ENCODE data around the gene KCNC3. TPM values are rescaled to one million over a fixed set of nuclear protein-coding genes. Genes with fewer than 3 reads are reported as not detected.

KCNC3 gene
- total and polyA plus RNA-seq, 2 experiments from 2014 or later: 1.3 to 3.4 TPM

DNA sequence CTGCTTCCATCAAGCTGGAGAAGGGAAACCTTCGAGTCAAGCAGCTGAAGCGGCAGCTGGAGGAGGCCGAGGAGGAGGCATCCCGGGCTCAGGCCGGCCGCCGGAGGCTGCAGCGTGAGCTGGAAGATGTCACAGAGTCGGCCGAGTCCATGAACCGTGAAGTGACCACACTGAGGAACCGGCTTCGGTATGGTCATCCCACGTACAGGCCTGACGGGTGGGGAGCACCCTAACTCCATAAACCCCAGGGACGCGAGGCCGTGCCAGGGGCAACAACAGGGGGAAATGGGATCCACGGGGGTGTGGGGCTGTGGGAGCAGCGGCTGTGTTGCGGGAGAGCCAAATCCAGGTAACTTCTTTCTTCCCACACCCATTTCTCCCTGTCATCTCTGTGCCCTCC, 20.2 kb downstream of the KCNC3 start (continued):
- TF ChIP-seq ZNF462 (CRISPR knock-in tag; IDR thresholded peaks at IDR 0.05) (no peak), EZH2 (IDR thresholded peaks at IDR 0.05; ENCODE audit: low read depth, unreplicated experiment) (no peak), NANOG (IDR thresholded peaks at IDR 0.05; ENCODE audit: borderline replicate concordance) (no peak)

- Mint-ChIP-seq H3K9me3 (peaks cover 99% of the 10 kb centered on the region), H3K36me3 (ENCODE audit: low read depth) (peaks cover 42% of the 10 kb centered on the region), H3K4me3 (no peak overlapping the region), H3K4me1 (no peaks in the 10 kb centered on the region), H3K27ac (no peak overlapping the region), H3K27me3 (ENCODE audit: insufficient read depth, low read depth, poor library complexity) (peaks cover 8% of the 10 kb centered on the region)
- Histone ChIP-seq H2AFZ (no peak overlapping the region), H3K4me3 (no peak overlapping the region), H3K4me1 (ENCODE audit: insufficient read depth) (no peaks in the 10 kb centered on the region), H3K9me2 (ENCODE audit: insufficient read depth) (no peaks in the 10 kb centered on the region), H3K4me2 (no peak overlapping the region), H3K79me2 (replicated peaks; ENCODE audit: insufficient read depth) (no peaks in the 10 kb centered on the region), H4K20me1 (replicated peaks; ENCODE audit: insufficient read depth) (no peaks in the 10 kb centered on the region; the same call in 1 of the 2 replicates), H3F3A (replicated peaks; ENCODE audit: low read depth) (0 out of 2 replicates have a peak, but pooled peaks cover 3% of the 10 kb centered on the region), H3K36me3 (ENCODE audit: insufficient read depth) (peaks cover 6% of the 10 kb centered on the region; the same call in 1 of the 2 replicates), H3K27ac (ENCODE audit: low read depth) (no peak overlapping the region), H3K27me3 (ENCODE audit: insufficient read depth) (peaks cover 17% of the 10 kb centered on the region; the same call in 1 of the 2 replicates)
- DNase-seq (ENCODE audit: low spot score) (no peak), ATAC-seq (no peak)
- TF ChIP-seq POLR2AphosphoS5 (IDR thresholded peaks at IDR 0.05; ENCODE audit: low read depth): no peak
- TF ChIP-seq ZNF331 (CRISPR knock-in tag; IDR thresholded peaks at IDR 0.05; ENCODE audit: low read depth): no peak
- no peak for TF ChIP-seq ETS1 (IDR thresholded peaks at IDR 0.05)
- TF ChIP-seq ZNF114 (CRISPR knock-in tag; IDR thresholded peaks at IDR 0.05): no peak
- TF ChIP-seq EZH2phosphoT487 (IDR thresholded peaks at IDR 0.05; ENCODE audit: unreplicated experiment): no peak
- TF ChIP-seq EZH2 (IDR thresholded peaks at IDR 0.05; ENCODE audit: low read depth, unreplicated experiment): no peak
- TF ChIP-seq JUNB (IDR thresholded peaks at IDR 0.05; ENCODE audit: unreplicated experiment): no peak
- TF ChIP-seq, protein P1, sequence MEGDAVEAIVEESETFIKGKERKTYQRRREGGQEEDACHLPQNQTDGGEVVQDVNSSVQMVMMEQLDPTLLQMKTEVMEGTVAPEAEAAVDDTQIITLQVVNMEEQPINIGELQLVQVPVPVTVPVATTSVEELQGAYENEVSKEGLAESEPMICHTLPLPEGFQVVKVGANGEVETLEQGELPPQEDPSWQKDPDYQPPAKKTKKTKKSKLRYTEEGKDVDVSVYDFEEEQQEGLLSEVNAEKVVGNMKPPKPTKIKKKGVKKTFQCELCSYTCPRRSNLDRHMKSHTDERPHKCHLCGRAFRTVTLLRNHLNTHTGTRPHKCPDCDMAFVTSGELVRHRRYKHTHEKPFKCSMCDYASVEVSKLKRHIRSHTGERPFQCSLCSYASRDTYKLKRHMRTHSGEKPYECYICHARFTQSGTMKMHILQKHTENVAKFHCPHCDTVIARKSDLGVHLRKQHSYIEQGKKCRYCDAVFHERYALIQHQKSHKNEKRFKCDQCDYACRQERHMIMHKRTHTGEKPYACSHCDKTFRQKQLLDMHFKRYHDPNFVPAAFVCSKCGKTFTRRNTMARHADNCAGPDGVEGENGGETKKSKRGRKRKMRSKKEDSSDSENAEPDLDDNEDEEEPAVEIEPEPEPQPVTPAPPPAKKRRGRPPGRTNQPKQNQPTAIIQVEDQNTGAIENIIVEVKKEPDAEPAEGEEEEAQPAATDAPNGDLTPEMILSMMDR (conservative IDR thresholded peaks at IDR 0.05; ENCODE audit: low read depth in 2 of 2): no peak
- no peak for TF ChIP-seq REST (IDR thresholded peaks at IDR 0.05; ENCODE audit: unreplicated experiment)
- TF ChIP-seq NANOG (IDR thresholded peaks at IDR 0.05; ENCODE audit: borderline replicate concordance): no peak
- no peak for TF ChIP-seq CREB1 (CRISPR knock-in tag; IDR thresholded peaks at IDR 0.05; ENCODE audit: low read depth)
- no peak for TF ChIP-seq STAT1 (IDR thresholded peaks at IDR 0.05; ENCODE audit: unreplicated experiment)
Observed at GRCh38 chr19:50303558-50303957, 25.6 kb downstream of the KCNC3 start.
